SK-N-SH (cell line): ENCODE measurements around the gene NANOS3. TPM values are rescaled to one million over a fixed set of nuclear protein-coding genes. Genes with fewer than 3 reads are reported as not detected.

ENCODE experiments used
- CTCF ChIA-PET: fragments of 300-600, 350-600 bp; formaldehyde crosslinking; extraction: SDS; loops from one replicate; lab custom pipeline; 2021; lab: Yijun Ruan, JAX
- POLR2A ChIA-PET: fragments of 350-600 bp; sonication (Branson Sonifier 250); formaldehyde crosslinking; extraction: SDS; loops from one replicate; lab custom pipeline; 2020; ENCODE audit warnings: antibody characterized with exemption, inconsistent platforms; lab: Yijun Ruan, JAX
- DNase-seq: peaks from one replicate; pipeline ENCODE4 v3.0.0; 2012
- H2AFZ ChIP-seq: fragments of 200-600 bp; sonication (generic); 2 replicates; pipeline ENCODE4 v1.8.1; 2016; ENCODE audit warnings: antibody characterized with exemption, mild to moderate bottlenecking, low read depth
- H3F3A ChIP-seq: fragments of 200-600 bp; sonication (generic); replicated peaks from 2 replicates; pipeline ENCODE3; 2016; ENCODE audit warnings: antibody characterized with exemption, mild to moderate bottlenecking; ENCODE audit not compliant: insufficient read depth
- H3K27ac ChIP-seq, 2 experiments: fragments of 200-500 bp in 1 of 2; fragments of 200-600 bp in 1 of 2; sonication (Bioruptor generic) in 1 of 2; sonication (generic), shearing (Covaris generic) in 1 of 2; 2 replicates each; pipeline versions ENCODE4 v1.5.1 to v1.6.1; 2014 to 2016; ENCODE audit warnings: low read depth in 2 of 2, inconsistent platforms in 1 of 2, low read length in 1 of 2, mild to moderate bottlenecking in 1 of 2, mixed read lengths in 1 of 2
- H3K27me3 ChIP-seq: fragments of 200-600 bp; sonication (generic), shearing (Covaris generic); 2 replicates; pipeline ENCODE4 v1.6.1; 2016; ENCODE audit warnings: mixed run types; ENCODE audit not compliant: insufficient read depth
- H3K36me3 ChIP-seq, 2 experiments: fragments of 200-500 bp in 1 of 2; fragments of 200-600 bp in 1 of 2; sonication (Bioruptor generic) in 1 of 2; sonication (generic) in 1 of 2; replicated peaks in 1 of 2; 2 replicates each; pipeline versions ENCODE3 to v1.5.1; 2014 to 2016; ENCODE audit warnings: low read length in 1 of 2, mild to moderate bottlenecking in 1 of 2; ENCODE audit not compliant: insufficient read depth in 2 of 2, control insufficient read depth in 1 of 2
- H3K4me1 ChIP-seq, 2 experiments: fragments of 200-500 bp in 1 of 2; fragments of 200-600 bp in 1 of 2; sonication (Bioruptor generic) in 1 of 2; sonication (generic), shearing (Covaris generic) in 1 of 2; 2 replicates each; pipeline versions ENCODE4 v1.5.1 to v1.6.1; 2014 to 2016; ENCODE audit warnings: low read depth in 1 of 2, low read length in 1 of 2, mixed run types in 1 of 2; ENCODE audit not compliant: insufficient read depth in 2 of 2, control insufficient read depth in 1 of 2
- H3K4me2 ChIP-seq: fragments of 200-600 bp; sonication (generic), shearing (Covaris generic); 2 replicates; pipeline ENCODE4 v1.6.1; 2017; ENCODE audit warnings: mixed run types
- H3K4me3 ChIP-seq, 2 experiments: fragments of 200-500 bp in 1 of 2; fragments of 200-600 bp in 1 of 2; sonication (Bioruptor generic) in 1 of 2; sonication (generic), shearing (Covaris generic) in 1 of 2; 2 replicates each; pipeline versions ENCODE4 v1.5.1 to v1.8.1; 2014 to 2016; ENCODE audit warnings: low read depth in 2 of 2, inconsistent platforms in 1 of 2, low read length in 1 of 2, mild to moderate bottlenecking in 1 of 2, mixed read lengths in 1 of 2, moderate library complexity in 1 of 2
- H3K79me2 ChIP-seq: fragments of 200-600 bp; sonication (generic); 2 replicates; pipeline ENCODE4 v1.8.1; 2017; ENCODE audit warnings: mild to moderate bottlenecking; ENCODE audit not compliant: insufficient read depth
- H3K9ac ChIP-seq: fragments of 200-600 bp; sonication (generic); 2 replicates; pipeline ENCODE4 v1.6.1; 2017; ENCODE audit warnings: mixed run types
- H3K9me2 ChIP-seq: fragments of 200-600 bp; sonication (generic); 2 replicates; pipeline ENCODE4 v1.6.1; 2017; ENCODE audit warnings: mixed run types
- H3K9me3 ChIP-seq: fragments of 200-600 bp; sonication (generic); 2 replicates; pipeline ENCODE4 v1.6.1; 2017; ENCODE audit warnings: mixed run types, mild to moderate bottlenecking, moderate library complexity
- H4K20me1 ChIP-seq: fragments of 200-600 bp; sonication (generic); 2 replicates; pipeline ENCODE4 v1.6.1; 2017; ENCODE audit warnings: mild to moderate bottlenecking, mixed run types; ENCODE audit not compliant: insufficient read depth
- CHD2 ChIP-seq: fragments of 150-350 bp; IDR thresholded peaks from 2 replicates; pipeline ENCODE4 v1.6.1; 2018; ENCODE audit warnings: low read length; ENCODE audit not compliant: partially characterized antibody
- EP300 ChIP-seq, 2 experiments: IDR thresholded peaks; 2 replicates each; pipeline versions ENCODE4 v1.4.0 to v1.6.1; 2012; ENCODE audit warnings: borderline replicate concordance in 1 of 2, low read depth in 1 of 2, low read length in 1 of 2
- EZH2phosphoT487 ChIP-seq: fragments of 200-600 bp; sonication (generic); IDR thresholded peaks from 2 replicates; pipeline ENCODE4 v1.6.1; 2017; ENCODE audit warnings: low read depth, mixed run types, mild to moderate bottlenecking, antibody characterized with exemption, moderate library complexity, borderline replicate concordance
- FOXJ3 ChIP-seq: sonication (generic); formaldehyde crosslinking; IDR thresholded peaks from 2 replicates; pipeline ENCODE4 v1.5.1; 2020; ENCODE audit warnings: mild to moderate bottlenecking, missing genetic modification reagents
- FOXM1 ChIP-seq: IDR thresholded peaks from 2 replicates; pipeline ENCODE4 v1.4.0; 2012; ENCODE audit warnings: low read depth, mild to moderate bottlenecking
- GABPA ChIP-seq: IDR thresholded peaks from 2 replicates; pipeline ENCODE4 v1.4.0; 2012; ENCODE audit warnings: low read depth, mild to moderate bottlenecking
- JUND ChIP-seq: IDR thresholded peaks from 2 replicates; pipeline ENCODE4 v1.4.0; 2012
- MEF2A ChIP-seq: IDR thresholded peaks from 2 replicates; pipeline ENCODE4 v1.4.0; 2012; ENCODE audit warnings: low read depth, borderline replicate concordance
- MXI1 ChIP-seq: IDR thresholded peaks from 2 replicates; pipeline ENCODE4 v1.6.1; 2012; ENCODE audit warnings: mild to moderate bottlenecking, low read depth, low read length, improper control_type of control experiment
- NFIC ChIP-seq: IDR thresholded peaks from 2 replicates; pipeline ENCODE4 v1.4.0; 2012; ENCODE audit warnings: borderline replicate concordance
- PBX3 ChIP-seq: IDR thresholded peaks from 2 replicates; pipeline ENCODE4; 2012
- RAD21 ChIP-seq: IDR thresholded peaks from 2 replicates; pipeline ENCODE4 v1.6.1; 2012; ENCODE audit warnings: mild to moderate bottlenecking, low read length
- RCOR1 ChIP-seq: fragments of 150-350 bp; IDR thresholded peaks from 2 replicates; pipeline ENCODE4 v1.6.1; 2017; ENCODE audit warnings: antibody characterized with exemption, low read length
- SIN3A ChIP-seq: IDR thresholded peaks from 2 replicates; pipeline ENCODE4 v1.6.1; 2012; ENCODE audit warnings: low read depth, mild to moderate bottlenecking, low read length, moderate library complexity, borderline replicate concordance
- SMC3 ChIP-seq: IDR thresholded peaks from 2 replicates; pipeline ENCODE4 v1.6.1; 2012; ENCODE audit warnings: low read depth, low read length, improper control_type of control experiment
- TAF1 ChIP-seq: IDR thresholded peaks from 2 replicates; pipeline ENCODE4 v1.6.1; 2012; ENCODE audit warnings: low read depth, mild to moderate bottlenecking, low read length, moderate library complexity, borderline replicate concordance
- TCF12 ChIP-seq: IDR thresholded peaks from 2 replicates; pipeline ENCODE4 v1.4.0; 2012
- TEAD4 ChIP-seq: IDR thresholded peaks from 2 replicates; pipeline ENCODE4 v1.4.0; 2012; ENCODE audit warnings: mild to moderate bottlenecking, borderline replicate concordance; ENCODE audit not compliant: insufficient read depth
- WGBS: methylation state at CpG from one replicate; pipeline ENCODE4 v1.1.6; 2017; ENCODE audit warnings: low lambda C conversion rate; 5-methylcytosine and 5-hydroxymethylcytosine counted together
- polyA plus RNA-seq, 3 experiments: library from polyadenylated mRNA; depleted of rRNA; stranded (reverse); fragments of >200 nt; gene quantifications; 2 replicates each; pipeline ENCODE4 v1.2.3, GENCODE V29; 2012
- TF ChIP-seq, protein P1 (sequence below): fragments of 200-600 bp; sonication (generic); IDR thresholded peaks from 2 replicates; pipeline ENCODE4 v1.6.1; 2017; ENCODE audit warnings: antibody characterized with exemption, mild to moderate bottlenecking, moderate library complexity
- TF ChIP-seq, protein P2 (sequence below): IDR thresholded peaks from 2 replicates; pipeline ENCODE4 v1.4.0; 2012; ENCODE audit warnings: low read depth, borderline replicate concordance
- TF ChIP-seq, protein P3 (sequence below): IDR thresholded peaks from 2 replicates; pipeline ENCODE4 v1.6.1; 2012; ENCODE audit warnings: mild to moderate bottlenecking, low read depth, low read length, moderate library complexity
- TF ChIP-seq, protein P4 (sequence below): fragments of 150-350 bp; IDR thresholded peaks from 2 replicates; pipeline ENCODE4 v1.6.1; 2017; ENCODE audit warnings: antibody characterized with exemption, low read length, low read depth, borderline replicate concordance

Gene NANOS3
- polyA plus RNA-seq, 1 of the 3 experiments (the other 2 are of a cell fraction), result 0.53 TPM

GRCh38 chr19:13887517-13887916, 10.6 kb downstream of the NANOS3 start (continued):
- TF ChIP-seq, protein P1, sequence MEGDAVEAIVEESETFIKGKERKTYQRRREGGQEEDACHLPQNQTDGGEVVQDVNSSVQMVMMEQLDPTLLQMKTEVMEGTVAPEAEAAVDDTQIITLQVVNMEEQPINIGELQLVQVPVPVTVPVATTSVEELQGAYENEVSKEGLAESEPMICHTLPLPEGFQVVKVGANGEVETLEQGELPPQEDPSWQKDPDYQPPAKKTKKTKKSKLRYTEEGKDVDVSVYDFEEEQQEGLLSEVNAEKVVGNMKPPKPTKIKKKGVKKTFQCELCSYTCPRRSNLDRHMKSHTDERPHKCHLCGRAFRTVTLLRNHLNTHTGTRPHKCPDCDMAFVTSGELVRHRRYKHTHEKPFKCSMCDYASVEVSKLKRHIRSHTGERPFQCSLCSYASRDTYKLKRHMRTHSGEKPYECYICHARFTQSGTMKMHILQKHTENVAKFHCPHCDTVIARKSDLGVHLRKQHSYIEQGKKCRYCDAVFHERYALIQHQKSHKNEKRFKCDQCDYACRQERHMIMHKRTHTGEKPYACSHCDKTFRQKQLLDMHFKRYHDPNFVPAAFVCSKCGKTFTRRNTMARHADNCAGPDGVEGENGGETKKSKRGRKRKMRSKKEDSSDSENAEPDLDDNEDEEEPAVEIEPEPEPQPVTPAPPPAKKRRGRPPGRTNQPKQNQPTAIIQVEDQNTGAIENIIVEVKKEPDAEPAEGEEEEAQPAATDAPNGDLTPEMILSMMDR, result no peak
- TF ChIP-seq TEAD4 (no peak), SIN3A (no peak), MEF2A (no peak), CHD2 (no peak), MXI1 (no peak), FOXJ3 (no peak), PBX3 (no peak), NFIC (no peak), SMC3 (no peak), EZH2phosphoT487 (no peak), TCF12 (no peak)

DNA sequence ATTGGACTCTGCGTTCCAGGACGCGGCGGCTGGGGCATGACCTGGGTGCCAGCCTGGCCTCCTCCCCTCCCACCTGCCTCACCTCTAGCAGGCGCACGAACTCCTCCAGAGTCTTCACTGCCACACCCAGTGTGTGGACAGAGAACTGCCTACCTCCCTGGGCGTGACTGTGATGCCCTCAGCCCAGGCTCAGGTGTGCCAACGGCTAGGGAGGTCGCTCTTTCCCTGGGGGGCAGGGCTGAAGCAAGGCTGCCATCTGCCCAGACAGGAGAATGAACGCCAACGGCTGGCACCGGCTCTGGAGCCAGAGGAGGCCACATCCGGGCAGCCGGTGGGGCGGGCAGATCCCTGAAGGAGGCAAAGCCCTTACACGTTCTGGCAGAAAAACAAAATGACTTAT, 11.3 kb downstream of the NANOS3 start:
- no peaks in the 10 kb centered on the region for H4K20me1 ChIP-seq
- no peak for DNase-seq
- no peak overlapping the region for H3K4me2 ChIP-seq
- H3K4me1 ChIP-seq, result peaks cover 0 to 5% of the 10 kb centered on the region in 2 experiments; a peak in 1 of 4 replicates
- ChIA-PET POLR2A (no interaction called here), CTCF (interaction anchor here (0.6 to 2.0 kb wide), 2 partner anchors 15 to 184 kb away, joined by 3 to 6 read pairs; partner anchors contain the start of gene MISP3)
- 81% methylated on average over 11 of the region's 16 CpGs for WGBS
- H3F3A ChIP-seq, result no peaks in the 10 kb centered on the region
- H3K9me3 ChIP-seq, result no peaks in the 10 kb centered on the region
- H3K27me3 ChIP-seq, result no peaks in the 10 kb centered on the region
- H3K79me2 ChIP-seq, result no peaks in the 10 kb centered on the region
- no peaks in the 10 kb centered on the region for H3K9me2 ChIP-seq
- H2AFZ ChIP-seq, result no peak overlapping the region
- H3K27ac ChIP-seq, result no peak overlapping the region
- no peak overlapping the region for H3K4me3 ChIP-seq
- no peak overlapping the region for H3K9ac ChIP-seq
- H3K36me3 ChIP-seq, result no peaks in the 10 kb centered on the region
- TF ChIP-seq RCOR1 (no peak), JUND (no peak), FOXM1 (no peak), EP300 (IDR thresholded peaks at IDR 0.05; ENCODE audit: borderline replicate concordance in 1 of 2, low read depth in 1 of 2, low read length in 1 of 2) (no peak), GABPA (no peak), TCF12 (no peak), EZH2phosphoT487 (no peak), SIN3A (no peak), PBX3 (no peak), TAF1 (no peak), RAD21 (no peak), FOXJ3 (no peak), MEF2A (no peak), MXI1 (no peak)
- TF ChIP-seq, protein P2, sequence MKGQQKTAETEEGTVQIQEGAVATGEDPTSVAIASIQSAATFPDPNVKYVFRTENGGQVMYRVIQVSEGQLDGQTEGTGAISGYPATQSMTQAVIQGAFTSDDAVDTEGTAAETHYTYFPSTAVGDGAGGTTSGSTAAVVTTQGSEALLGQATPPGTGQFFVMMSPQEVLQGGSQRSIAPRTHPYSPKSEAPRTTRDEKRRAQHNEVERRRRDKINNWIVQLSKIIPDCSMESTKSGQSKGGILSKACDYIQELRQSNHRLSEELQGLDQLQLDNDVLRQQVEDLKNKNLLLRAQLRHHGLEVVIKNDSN, result no peak
- TF ChIP-seq, protein P3, sequence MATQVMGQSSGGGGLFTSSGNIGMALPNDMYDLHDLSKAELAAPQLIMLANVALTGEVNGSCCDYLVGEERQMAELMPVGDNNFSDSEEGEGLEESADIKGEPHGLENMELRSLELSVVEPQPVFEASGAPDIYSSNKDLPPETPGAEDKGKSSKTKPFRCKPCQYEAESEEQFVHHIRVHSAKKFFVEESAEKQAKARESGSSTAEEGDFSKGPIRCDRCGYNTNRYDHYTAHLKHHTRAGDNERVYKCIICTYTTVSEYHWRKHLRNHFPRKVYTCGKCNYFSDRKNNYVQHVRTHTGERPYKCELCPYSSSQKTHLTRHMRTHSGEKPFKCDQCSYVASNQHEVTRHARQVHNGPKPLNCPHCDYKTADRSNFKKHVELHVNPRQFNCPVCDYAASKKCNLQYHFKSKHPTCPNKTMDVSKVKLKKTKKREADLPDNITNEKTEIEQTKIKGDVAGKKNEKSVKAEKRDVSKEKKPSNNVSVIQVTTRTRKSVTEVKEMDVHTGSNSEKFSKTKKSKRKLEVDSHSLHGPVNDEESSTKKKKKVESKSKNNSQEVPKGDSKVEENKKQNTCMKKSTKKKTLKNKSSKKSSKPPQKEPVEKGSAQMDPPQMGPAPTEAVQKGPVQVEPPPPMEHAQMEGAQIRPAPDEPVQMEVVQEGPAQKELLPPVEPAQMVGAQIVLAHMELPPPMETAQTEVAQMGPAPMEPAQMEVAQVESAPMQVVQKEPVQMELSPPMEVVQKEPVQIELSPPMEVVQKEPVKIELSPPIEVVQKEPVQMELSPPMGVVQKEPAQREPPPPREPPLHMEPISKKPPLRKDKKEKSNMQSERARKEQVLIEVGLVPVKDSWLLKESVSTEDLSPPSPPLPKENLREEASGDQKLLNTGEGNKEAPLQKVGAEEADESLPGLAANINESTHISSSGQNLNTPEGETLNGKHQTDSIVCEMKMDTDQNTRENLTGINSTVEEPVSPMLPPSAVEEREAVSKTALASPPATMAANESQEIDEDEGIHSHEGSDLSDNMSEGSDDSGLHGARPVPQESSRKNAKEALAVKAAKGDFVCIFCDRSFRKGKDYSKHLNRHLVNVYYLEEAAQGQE, result no peak
- TF ChIP-seq, protein P4, sequence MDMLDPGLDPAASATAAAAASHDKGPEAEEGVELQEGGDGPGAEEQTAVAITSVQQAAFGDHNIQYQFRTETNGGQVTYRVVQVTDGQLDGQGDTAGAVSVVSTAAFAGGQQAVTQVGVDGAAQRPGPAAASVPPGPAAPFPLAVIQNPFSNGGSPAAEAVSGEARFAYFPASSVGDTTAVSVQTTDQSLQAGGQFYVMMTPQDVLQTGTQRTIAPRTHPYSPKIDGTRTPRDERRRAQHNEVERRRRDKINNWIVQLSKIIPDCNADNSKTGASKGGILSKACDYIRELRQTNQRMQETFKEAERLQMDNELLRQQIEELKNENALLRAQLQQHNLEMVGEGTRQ, result no peak
